ENCODE results near the gene STAT5A.

The STAT5A gene

GRCh38 chr17:42266462-42266861, 21.8 kb upstream of the STAT5A start:
- H3K4me3 ChIP-seq (ENCODE audit: low read depth, low read length): no peak overlapping the region
- DNase-seq (ENCODE audit: low read depth): no peak

- no peak overlapping the region for H3K4me3 ChIP-seq (ENCODE audit: low read depth, low read length)
- DNase-seq (ENCODE audit: low read depth): peak; percentile 75
These were observed 21.2 kb upstream of the STAT5A start for GRCh38 chr17:42266918-42267766.

DNA sequence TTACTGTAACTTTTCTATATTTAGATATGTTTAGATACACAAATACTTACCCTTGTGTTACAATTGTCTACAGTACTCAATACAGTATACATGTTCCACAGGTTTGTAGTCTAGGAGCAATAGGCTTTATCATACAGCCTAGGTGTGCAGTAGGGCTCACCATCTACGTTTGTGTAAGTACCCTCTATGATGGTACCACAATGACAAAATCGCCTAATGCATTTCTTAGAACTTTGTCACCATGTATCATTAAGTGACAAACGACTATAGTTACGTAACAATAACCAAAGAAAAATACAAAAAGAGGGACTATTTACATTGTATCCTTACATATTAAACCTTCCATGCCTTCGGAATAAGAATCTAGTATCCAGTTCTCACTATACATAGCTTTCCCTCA, 20.1 kb upstream of the STAT5A start:
- H3K4me3 ChIP-seq (ENCODE audit: low read depth, low read length): no peak overlapping the region
- no peak for DNase-seq (ENCODE audit: low read depth)

GRCh38 chr17:42270170-42270535, 18.1 kb upstream of the STAT5A start:
- DNase-seq (ENCODE audit: low read depth): no peak
- H3K4me3 ChIP-seq (ENCODE audit: low read depth, low read length): no peak overlapping the region

- no peak for DNase-seq (ENCODE audit: low read depth)
- no peak overlapping the region for H3K4me3 ChIP-seq (ENCODE audit: low read depth, low read length)
These were observed 17.7 kb upstream of the STAT5A start for GRCh38 chr17:42270596-42270995.

DNA sequence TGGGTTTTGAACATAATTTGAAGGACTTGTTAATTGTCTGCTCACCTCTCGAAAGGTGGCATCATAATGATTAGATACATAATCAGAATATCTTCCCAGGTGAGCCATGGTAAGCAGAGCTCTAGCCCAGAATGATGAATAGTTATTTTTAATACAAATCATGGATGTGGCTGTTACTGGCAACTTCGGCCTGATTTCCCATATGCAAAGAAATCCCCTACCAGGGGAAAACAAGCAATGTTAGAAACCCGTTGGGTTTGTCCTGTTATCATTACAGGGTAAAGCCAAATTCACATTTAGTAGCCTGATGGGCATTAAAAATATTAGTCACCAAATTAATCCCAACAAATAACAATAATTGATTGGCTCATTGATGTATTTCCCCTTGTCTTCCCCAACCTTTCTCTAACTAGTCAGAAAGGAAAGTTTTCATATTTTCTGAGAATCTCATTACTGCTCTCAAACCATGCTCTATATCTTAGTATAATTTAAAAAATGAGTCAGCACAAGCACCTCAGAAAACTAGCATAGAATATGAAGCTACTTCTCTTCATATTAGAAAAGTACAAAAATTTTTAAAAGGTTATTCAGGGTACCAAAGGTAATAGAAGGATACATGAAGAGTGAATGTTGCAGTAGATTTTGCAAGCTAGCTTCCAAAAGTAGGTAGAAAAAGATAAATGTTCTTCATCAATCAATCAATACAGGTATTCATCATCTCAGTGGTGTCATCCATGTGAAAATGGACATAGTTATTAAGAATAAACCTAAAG, 17.1 kb upstream of the STAT5A start:
- no peak overlapping the region for H3K4me3 ChIP-seq (ENCODE audit: low read depth, low read length)
- no peak for DNase-seq (ENCODE audit: low read depth)

DNA sequence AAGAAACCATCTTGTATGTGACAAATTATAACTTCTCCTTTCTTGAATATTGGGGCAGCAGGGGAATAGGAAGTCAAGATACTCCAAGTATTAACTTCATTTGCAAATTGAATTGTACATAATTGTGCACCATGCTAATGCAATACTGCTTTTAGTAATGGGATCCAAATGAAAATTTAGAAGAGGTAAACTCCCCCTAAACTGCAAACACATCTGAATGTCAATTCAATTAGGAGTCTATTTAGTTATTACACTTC, 16.6 kb upstream of the STAT5A start:
- DNase-seq (ENCODE audit: low read depth): no peak

GRCh38 chr17:42272162-42272907, 16.0 kb upstream of the STAT5A start:
- no peak overlapping the region for H3K4me3 ChIP-seq (ENCODE audit: low read depth, low read length)
- DNase-seq (ENCODE audit: low read depth): no peak

More for the DNA sequence above, 16.6 kb upstream of the STAT5A start:
- no peak overlapping the region for H3K4me3 ChIP-seq (ENCODE audit: low read depth, low read length)

GRCh38 chr17:42273474-42274252, 14.6 kb upstream of the STAT5A start:
- no peak for DNase-seq (ENCODE audit: low read depth)
- H3K4me3 ChIP-seq (ENCODE audit: low read depth, low read length): no peak overlapping the region

- no peak for DNase-seq (ENCODE audit: low read depth)
- H3K4me3 ChIP-seq (ENCODE audit: low read depth, low read length): no peak overlapping the region
These were observed 14.1 kb upstream of the STAT5A start for GRCh38 chr17:42274253-42274542.

DNA sequence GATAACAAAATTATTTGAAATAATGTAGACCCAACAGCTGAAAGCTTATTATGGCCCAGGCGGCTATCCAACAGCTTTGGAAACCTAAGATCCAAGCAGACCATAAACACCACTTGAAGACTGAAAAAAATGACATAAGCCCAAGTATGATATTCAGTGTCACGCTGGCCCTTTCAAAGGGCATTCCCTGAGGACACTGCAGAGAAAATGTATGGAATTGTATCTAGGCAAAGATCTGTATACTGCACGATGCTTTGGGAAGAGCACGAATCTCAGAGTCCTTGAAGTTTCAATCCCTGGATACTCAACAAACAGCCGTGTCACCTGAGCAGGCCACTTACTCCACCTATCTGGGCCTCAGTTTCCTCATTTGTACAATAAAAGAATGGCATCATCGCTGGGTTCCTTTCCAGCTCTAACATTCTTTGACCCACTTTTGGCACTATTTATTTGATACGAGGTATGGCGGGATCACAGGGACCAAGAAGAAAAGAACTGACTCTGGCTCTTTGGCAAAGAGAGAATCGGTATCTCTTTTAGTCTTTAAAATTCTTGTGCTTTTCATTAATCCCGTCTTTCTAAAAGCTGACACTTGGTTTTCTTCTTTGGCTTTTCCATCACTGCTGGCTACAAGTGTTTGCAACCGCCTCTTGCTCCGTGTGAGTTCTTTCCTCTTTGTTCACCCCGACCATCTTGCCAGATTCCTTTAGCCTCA, 13.3 kb upstream of the STAT5A start:
- peak overlapping the region; percentile 74 for H3K4me3 ChIP-seq (ENCODE audit: low read depth, low read length)
- no peak for DNase-seq (ENCODE audit: low read depth)

DNA sequence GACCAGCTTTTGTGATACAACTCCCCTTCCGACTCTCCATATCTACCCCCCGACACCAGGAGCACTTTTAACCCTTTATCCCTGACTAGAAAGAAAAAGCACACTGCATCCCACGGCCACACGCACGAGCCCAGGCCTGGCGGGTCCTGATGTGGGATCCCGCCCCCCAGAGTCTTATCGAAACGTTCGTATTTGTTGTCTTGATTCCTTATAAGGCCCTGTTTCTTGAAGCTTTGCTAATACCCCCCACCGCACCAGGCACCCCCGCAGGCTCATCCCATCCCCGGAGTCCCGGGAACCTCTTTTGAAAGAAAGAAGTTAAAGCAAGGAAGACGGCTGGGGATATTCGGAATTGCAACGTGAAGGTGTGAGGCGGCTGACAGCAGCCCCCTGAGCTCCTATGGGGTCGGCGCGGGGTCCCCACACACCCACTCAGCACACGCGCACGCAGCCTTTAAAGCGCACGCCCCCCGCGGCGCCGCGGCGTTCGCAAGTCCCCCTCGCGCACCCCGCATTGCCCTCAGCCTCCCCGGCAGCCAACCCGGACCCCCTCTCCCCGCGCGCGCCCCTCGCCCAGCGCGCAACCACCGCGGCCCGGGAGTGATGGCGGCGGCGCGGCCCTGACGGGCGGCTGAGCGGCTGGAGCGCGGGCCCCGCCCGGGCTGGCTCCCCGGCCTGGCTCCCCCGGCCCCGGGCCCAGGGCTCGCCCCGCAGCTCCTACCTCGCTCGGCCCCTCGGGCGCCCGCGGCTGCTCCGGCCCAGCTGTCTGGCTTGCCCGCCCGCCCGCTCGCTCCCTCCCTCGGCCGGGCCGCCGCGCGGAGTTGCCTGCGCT, 12.6 kb upstream of the STAT5A start:
- DNase-seq (ENCODE audit: low read depth): no peak
- peak overlapping the region; percentile 74 for H3K4me3 ChIP-seq (ENCODE audit: low read depth, low read length)

GRCh38 chr17:42276359-42276608, 12.0 kb upstream of the STAT5A start, which contains the start of gene STAT5B:
TSS of gene STAT5B (minus strand) at chr17:42276391. CDS start at chr17:42232127, 44,264 bp downstream.
- DNase-seq (ENCODE audit: low read depth): no peak
- peak within 1 kb of the TSS; percentile 74 for H3K4me3 ChIP-seq (ENCODE audit: low read depth, low read length)

DNA sequence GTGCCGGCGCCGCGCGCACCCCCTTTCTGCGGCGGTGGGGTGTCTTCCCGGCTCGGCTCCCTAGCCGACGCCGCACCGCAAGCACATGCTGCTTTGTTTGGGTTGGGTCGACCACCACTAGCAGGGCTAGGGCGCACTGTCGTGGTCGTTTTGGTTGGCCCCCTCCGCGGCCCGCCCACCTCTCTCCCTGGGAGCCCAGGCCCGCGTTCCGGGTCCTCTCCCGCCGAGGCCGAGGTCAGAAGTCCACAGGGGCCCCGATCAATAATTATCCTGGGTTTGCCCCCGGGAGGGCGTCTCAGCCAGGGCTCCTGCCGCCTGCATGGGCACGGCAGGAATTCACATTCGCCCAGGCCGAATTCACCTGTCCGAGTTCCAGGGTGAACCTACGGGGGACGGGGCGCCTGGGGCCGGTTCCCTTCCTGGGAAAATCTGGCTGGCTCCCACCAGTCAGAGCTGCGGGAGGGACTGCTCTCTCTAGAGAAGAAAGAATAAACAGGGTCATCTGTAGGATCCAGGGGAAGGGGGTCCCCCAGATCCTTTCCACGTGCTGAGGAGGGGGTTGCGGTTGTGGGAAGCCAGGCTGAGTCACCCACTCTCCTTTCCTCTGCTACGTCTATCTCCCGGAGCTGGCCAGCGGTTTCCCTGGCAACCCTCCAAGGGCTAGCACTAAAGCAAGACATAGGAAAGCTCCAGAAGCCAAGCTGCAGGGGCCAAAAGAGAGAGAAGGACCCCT, 11.5 kb upstream of the STAT5A start:
- DNase-seq (ENCODE audit: low read depth): peak; percentile 51
- H3K4me3 ChIP-seq (ENCODE audit: low read depth, low read length): peak overlapping the region; percentile 74

- no peak overlapping the region for H3K4me3 ChIP-seq (ENCODE audit: low read depth, low read length)
- DNase-seq (ENCODE audit: low read depth): no peak
These were observed 11.0 kb upstream of the STAT5A start for GRCh38 chr17:42277342-42277712.

DNA sequence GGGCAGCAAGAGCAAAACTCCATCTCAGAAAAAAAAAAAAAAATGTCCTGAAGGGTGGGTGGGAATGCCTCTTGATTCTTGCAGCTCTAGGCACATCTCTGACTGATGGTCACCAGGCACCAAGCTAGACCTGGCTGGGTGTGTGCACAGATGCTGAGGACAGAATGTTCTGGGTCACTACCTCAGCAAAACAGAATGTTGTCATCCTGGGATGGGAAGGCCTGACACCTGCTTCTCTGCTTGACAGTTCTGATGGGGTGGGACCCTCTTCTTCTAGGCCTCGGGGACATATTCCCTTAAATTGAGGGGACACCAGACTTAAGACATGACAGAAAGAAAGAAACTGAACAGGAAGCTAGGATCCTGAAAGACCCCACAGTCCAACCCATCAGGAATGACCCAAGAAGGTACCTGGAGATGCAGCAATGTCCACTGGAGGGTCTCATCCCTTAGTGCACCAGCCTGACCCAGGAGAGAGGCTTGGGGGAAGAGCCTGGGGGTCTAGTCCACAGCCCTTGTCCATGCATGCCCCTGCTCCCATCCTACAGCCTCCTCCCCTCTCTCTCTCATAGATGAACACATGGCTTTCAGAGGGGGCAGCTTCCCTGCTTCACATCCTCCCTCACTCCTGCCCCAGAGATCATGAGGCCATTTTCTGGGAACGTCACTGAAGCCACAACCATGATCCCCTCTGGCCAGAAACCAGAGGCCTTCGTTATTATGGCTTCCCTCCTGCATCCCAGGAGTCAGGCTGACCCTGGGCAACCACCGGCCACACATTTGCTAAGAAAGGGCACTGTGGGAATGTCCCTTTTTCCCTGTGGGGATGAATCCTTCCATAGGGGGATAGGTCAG, 8.3 kb upstream of the STAT5A start:
- no peak for DNase-seq (ENCODE audit: low read depth)
- H3K4me3 ChIP-seq (ENCODE audit: low read depth, low read length): no peak overlapping the region

- no peak for DNase-seq (ENCODE audit: low read depth)
- no peak overlapping the region for H3K4me3 ChIP-seq (ENCODE audit: low read depth, low read length)
These were observed 6.7 kb upstream of the STAT5A start for GRCh38 chr17:42281571-42282096.

Data from skeletal muscle cell (primary cell).